SHP77 (cell line): ENCODE results near the gene FMO2.

ENCODE experiments used
- DNase-seq, 2 experiments: peaks; one replicate each; lab custom pipeline; 2025; lab: John Stamatoyannopoulos, UW

The FMO2 gene

DNA sequence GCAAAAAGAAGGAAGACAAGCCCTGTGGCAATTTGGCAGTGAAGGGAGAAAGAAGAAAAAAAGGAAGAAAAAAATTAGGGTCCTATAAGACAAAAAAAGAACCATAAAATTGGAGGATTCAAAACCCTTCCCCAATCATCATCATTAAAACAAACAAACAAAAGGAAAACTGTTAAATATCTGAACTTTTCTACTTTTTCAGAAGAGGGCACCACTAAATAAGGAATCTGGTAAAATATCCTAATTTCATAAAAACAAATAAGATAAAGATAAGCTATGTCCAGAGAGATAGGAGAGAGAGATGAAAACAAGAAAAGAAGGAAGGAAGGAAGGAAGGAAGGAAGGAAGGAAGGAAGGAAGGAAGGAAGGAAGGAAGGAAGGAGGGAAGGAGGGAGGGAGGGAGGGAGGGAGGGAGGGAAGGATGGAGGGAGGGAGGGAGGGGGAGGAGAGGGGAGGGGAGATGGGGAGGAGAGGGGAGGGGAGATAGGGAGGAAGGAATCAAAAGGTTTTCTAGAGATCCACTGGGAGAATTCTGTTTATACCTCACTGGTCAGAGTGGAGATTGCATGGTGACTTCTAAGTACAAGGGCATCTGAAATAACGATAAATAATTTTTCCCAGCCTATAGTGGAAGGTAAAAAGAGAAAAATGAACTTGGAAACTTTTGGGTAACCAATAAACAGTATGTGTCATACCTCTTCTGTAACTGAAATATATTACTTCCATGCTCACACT, 10.4 kb upstream of the FMO2 start:
- no peak for DNase-seq

GRCh38 chr1:171177261-171177660, 7.8 kb upstream of the FMO2 start:
- DNase-seq: no peak

DNA sequence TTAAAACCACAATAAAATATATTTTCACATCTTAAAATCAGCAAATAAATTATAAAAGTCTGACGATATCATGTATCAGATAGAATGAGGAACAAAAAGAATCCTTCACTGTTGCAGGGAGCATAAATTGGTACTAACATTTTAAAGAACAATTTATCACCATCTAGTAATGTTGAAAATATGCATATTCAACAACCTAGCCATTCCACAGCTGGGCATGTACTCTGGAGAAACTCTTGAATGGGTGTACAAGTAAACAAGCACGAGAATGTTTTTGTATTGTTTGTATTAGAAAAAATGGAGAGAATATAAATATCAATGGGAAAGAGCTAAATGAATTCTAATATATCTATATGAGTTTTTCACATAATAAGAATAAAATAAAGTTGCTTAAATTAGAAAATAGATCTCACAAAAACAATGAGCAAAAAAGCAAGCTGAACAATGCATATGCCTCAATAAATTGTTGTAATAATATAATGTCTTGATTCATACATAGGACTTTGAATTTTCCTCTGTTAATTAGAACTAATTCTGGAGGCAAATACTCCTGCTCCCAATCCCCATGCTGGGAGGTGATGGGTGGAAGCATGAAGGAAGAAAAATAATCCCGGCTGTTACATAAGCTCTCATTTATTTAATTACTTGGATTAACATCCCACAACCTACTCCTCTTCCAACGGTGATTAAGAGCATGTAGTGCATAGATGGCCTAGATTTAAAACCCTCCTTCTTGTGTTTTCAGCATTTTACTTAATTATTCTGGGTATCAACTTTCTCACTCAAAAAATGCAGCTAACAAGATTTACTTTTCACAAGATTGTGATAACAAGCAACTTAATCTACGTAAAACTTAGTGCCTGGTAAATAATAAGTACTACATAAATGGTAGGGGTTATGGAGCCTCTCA, 5.5 kb upstream of the FMO2 start:
- DNase-seq: no peak

GRCh38 chr1:171180670-171181069, 4.4 kb upstream of the FMO2 start:
- no peak for DNase-seq

GRCh38 chr1:171188388-171189266, 3.5 kb downstream of the FMO2 start:
- DNase-seq: peak; percentile 10 to 41

- no peak for DNase-seq
Observed at GRCh38 chr1:171191992-171192391, 6.9 kb downstream of the FMO2 start.

DNA sequence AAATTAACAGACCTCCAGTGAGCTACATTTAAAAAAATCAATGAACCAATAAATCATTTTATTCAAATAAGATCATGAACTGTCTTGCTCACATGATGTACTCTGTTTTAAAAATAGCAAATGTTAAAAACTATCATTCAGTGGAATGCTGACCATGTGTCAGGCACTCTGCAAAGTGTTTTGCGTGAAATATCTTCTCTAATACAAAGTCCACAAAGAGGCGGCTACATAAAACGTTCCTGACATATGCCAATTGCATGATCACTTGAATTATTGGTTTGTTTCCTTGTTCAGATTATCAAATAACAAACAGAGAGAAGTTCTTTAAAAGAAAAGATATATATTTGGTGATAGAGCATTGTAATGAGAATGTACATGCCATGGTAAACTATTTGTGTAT, 10.7 kb downstream of the FMO2 start:
- DNase-seq: no peak

DNA sequence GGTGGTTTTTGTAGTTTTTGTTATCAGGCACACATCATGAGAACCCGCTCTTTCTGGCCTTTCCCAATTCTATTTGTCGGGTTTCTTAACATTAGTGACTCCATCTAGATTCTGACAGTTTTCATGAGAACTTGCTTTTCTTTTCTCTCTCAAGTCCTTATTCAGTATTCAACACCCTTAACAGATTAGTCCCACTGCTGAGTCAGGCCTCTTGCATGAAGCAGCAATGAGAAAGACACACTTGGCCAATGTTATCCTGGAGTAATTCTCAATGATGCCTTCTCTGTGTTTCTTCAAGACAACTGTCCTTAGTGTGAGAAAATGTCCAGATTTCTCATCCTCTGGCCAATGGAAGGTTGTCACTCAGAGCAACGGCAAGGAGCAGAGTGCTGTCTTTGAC, 11.3 kb downstream of the FMO2 start:
- no peak for DNase-seq

- DNase-seq: no peak
Observed at GRCh38 chr1:171198081-171198480, 13.0 kb downstream of the FMO2 start.

- DNase-seq: no peak
Observed at GRCh38 chr1:171204296-171204695, 19.2 kb downstream of the FMO2 start.

- DNase-seq: no peak
Observed at GRCh38 chr1:171206204-171206977, 21.3 kb downstream of the FMO2 start.

GRCh38 chr1:171206978-171207355, 21.9 kb downstream of the FMO2 start:
- no peak for DNase-seq

DNA sequence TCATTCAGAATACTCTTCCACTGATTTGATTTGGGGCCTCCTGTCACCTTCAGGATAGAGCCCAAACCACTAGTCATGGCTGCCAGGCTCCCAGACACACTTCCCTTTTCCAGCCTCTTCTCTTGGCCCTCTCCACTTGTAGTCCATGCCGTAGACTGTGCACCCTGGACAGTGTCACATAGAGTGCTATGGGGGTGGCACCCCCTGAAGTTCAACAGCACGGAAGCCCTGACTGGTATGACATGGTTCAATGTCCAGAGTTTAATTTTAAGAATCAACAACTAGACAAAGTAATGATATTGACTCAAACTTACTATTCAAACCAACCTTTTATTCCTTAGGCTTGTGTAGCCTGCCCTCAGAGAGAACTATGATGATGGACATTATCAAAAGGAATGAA, 22.3 kb downstream of the FMO2 start:
- DNase-seq: no peak

DNA sequence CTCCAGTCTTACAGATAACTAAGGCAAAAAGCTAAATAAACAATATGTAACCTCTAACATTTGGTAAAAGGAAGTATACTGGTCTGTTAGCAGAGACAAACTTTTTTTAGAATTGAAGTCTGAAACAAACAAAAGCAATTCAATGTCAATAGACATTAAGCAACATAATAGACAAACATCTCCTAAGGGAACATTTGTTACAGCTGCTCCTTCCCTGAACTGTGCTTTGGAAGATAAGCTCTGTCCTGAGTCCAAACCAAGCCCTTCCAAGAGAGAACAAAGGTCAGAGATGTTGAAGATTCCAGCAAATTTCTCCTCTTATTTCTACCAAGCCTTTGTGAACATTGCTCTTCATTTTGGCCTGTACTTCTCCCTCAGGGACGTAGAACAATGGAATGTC, 25.3 kb downstream of the FMO2 start:
- no peak for DNase-seq

DNA sequence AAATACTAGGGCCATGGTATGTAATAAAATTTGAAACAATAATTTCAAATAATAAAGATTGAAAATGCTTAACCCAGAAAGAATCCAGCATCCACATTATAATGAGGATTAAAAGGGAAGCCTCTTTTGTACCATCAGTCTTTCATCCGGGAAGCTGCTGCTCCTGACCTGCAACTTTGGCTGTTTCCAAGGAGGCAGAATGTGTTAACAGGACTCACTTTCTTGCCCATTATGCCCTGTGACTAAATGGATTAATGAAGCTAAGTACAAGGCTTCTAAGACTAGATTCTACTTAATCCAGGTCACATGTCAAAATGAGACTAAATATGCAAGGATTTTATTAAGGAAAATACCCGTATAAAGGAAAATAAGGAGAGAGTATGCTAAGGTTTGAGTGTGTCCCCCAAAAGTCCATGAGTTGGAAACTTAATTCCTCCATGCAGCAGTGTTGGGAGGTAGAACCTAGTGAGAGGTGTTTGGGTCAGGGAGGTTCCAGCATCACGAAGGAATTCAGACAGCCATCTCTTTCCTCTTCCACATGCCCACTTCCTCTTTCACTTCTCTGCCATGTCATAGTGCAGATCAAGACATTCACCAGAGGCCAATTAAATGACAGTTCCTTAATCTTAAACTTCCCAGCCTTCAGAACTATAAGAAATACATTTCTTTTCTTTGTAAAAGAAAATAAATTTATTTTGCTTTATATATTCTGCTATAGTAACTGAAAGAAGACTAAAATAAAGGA, 27.7 kb downstream of the FMO2 start:
- no peak for DNase-seq

GRCh38 chr1:171213559-171214454, 28.7 kb downstream of the FMO2 start:
- DNase-seq: no peak

DNA sequence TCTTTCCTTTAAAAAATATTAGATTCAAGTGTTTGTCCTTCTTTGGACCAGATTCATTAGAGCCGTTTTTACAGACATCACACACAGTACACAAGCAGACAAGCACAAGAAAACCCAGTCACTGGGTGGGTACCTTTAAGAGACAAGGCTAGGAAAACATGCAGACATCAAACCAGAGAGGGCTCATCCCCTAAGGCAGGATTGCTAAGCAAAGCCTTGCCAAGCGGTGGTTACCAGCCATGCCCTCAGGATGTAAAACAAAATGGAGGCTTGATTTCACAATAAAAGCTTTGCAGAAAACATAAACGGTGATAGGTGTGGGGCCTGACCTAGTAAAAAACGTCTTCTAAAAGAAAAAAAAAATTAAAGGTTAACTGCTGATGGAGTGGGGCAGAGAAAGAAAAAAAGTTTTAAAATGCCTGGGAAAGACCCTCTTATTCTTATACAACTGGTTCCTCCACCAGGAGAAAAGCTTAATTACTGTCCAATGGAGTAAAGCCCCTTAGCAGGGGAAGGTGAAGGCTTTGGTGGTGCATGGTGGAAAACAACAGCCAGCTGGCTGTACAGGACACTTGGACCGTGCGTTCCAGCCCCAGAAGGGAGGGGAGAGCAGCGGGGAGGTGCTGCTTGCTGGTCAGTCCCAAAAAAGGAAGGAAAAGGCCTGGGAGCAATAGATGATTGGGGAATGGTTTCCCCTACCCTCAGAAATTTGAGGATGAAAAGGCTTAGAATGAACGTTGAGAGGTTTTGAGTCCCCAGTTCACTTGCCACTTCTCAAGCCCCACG, 32.8 kb downstream of the FMO2 start:
- DNase-seq: no peak

GRCh38 chr1:171218661-171219060, 33.6 kb downstream of the FMO2 start:
- no peak for DNase-seq
